ENCODE data around the gene PTPRD. TPM values are rescaled to one million over a fixed set of nuclear protein-coding genes. Genes with fewer than 3 reads are reported as not detected.

PTPRD gene
- total and polyA plus RNA-seq, 9 of the 15 experiments (the other 6 are each of a cell fraction or from before 2014, with no cell fraction given) = 0.11 TPM; not detected in 8

DNA sequence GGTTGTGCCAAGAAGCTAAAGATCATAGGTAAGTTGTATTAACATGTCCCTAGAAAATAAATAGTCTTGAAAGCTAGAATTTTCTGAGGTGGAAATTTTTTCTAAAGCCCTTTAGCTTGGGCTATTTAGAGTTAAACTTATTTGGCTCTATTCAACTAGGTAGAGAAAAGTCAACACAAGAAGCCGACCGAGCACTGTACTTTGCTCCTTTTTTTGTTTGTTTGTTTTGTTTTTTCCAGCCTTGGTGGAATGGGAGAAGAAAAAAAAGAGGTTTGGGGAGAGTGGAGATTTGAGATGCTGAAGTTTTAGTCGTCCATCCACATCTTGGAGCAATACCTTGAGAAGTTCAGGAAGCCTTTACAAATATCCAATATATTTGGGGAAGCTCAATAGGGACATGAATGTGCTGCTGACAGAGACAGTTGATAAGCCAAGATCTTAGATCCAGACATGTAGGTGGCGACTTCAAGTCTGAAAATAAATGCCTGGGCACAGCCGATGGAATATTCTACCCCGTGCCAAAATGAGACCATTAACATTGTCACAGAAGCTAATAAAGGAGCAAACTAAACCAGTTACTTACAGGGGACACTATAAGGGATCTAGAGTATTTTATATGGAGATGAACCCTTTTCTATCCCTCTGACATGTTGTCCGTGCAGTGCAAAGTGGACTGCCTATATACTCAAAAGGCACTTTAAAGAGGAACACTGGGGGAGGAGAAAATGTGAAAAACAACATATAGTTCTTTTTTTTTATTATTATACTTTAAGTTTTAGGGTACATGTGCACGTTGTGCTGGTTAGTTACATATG, 466.1 kb downstream of the PTPRD start:
- CTCF ChIA-PET (ENCODE audit: low intra/inter-chr PET ratio) = no interaction called here
- WGBS (ENCODE audit: insufficient coverage, low coverage, missing lambda C conversion rate) = 0% methylated on average over 8 of the region's 8 CpGs

More for the DNA sequence above, 466.1 kb downstream of the PTPRD start:
- BruUV-seq (replicated peaks) = no TSS peak
- POLR2A ChIA-PET = no interaction called here
- Histone ChIP-seq H3K9me3 (replicated peaks; ENCODE audit: control insufficient read depth, insufficient read depth, low read depth, low read length) (no peaks in the 10 kb centered on the region), H3K9ac (ENCODE audit: insufficient read depth in 1 of 2, low read depth in 2 of 2, low read length in 2 of 2) (no peak overlapping the region), H3K4me3 (no peak overlapping the region), H3K27me3 (ENCODE audit: control insufficient read depth in 2 of 2, insufficient read depth in 2 of 2, low read length in 2 of 2) (no peaks in the 10 kb centered on the region), H3K9me1 (ENCODE audit: control insufficient read depth, insufficient read depth, low read length) (no peaks in the 10 kb centered on the region), H3K4me1 (replicated peaks in 1 of 2; ENCODE audit: control insufficient read depth in 2 of 2, insufficient read depth in 2 of 2, low read length in 2 of 2) (no peaks in the 10 kb centered on the region), H3K79me2 (ENCODE audit: control insufficient read depth, insufficient read depth, low read length) (no peaks in the 10 kb centered on the region), H3K4me2 (ENCODE audit: insufficient read depth, low read length) (no peak overlapping the region), H3K27ac (ENCODE audit: extremely low read depth, low read depth, low read length) (no peak overlapping the region), H4K20me1 (replicated peaks; ENCODE audit: control insufficient read depth, insufficient read depth, low read length) (no peaks in the 10 kb centered on the region), H2AFZ (ENCODE audit: low read depth, low read length) (no peak overlapping the region), H3K36me3 (ENCODE audit: control insufficient read depth, insufficient read depth, low read length) (no peaks in the 10 kb centered on the region)
- intact Hi-C loops (cut with micrococcal nuclease) (no loop called here), in situ Hi-C loops (cut with MboI) (no loop called here)
- TF ChIP-seq ZNF764 (CRISPR knock-in tag; IDR thresholded peaks at IDR 0.05; ENCODE audit: low read depth) (no peak), ZBED1 (IDR thresholded peaks at IDR 0.05) (no peak)
- TF ChIP-seq, protein P1, sequence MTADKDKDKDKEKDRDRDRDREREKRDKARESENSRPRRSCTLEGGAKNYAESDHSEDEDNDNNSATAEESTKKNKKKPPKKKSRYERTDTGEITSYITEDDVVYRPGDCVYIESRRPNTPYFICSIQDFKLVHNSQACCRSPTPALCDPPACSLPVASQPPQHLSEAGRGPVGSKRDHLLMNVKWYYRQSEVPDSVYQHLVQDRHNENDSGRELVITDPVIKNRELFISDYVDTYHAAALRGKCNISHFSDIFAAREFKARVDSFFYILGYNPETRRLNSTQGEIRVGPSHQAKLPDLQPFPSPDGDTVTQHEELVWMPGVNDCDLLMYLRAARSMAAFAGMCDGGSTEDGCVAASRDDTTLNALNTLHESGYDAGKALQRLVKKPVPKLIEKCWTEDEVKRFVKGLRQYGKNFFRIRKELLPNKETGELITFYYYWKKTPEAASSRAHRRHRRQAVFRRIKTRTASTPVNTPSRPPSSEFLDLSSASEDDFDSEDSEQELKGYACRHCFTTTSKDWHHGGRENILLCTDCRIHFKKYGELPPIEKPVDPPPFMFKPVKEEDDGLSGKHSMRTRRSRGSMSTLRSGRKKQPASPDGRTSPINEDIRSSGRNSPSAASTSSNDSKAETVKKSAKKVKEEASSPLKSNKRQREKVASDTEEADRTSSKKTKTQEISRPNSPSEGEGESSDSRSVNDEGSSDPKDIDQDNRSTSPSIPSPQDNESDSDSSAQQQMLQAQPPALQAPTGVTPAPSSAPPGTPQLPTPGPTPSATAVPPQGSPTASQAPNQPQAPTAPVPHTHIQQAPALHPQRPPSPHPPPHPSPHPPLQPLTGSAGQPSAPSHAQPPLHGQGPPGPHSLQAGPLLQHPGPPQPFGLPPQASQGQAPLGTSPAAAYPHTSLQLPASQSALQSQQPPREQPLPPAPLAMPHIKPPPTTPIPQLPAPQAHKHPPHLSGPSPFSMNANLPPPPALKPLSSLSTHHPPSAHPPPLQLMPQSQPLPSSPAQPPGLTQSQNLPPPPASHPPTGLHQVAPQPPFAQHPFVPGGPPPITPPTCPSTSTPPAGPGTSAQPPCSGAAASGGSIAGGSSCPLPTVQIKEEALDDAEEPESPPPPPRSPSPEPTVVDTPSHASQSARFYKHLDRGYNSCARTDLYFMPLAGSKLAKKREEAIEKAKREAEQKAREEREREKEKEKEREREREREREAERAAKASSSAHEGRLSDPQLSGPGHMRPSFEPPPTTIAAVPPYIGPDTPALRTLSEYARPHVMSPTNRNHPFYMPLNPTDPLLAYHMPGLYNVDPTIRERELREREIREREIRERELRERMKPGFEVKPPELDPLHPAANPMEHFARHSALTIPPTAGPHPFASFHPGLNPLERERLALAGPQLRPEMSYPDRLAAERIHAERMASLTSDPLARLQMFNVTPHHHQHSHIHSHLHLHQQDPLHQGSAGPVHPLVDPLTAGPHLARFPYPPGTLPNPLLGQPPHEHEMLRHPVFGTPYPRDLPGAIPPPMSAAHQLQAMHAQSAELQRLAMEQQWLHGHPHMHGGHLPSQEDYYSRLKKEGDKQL (CRISPR knock-in tag; IDR thresholded peaks at IDR 0.05; ENCODE audit: borderline replicate concordance) = no peak
- ATAC-seq (no peak), FAIRE-seq (no peak), DNase-seq (ENCODE audit: extremely low read depth in 1 of 4, low spot score in 3 of 4) (no peak)
